ENCODE data around the gene SMAD3.

- no peak for TF ChIP-seq CTCF (IDR thresholded peaks at IDR 0.05)
- no peak for TF ChIP-seq POLR2A (IDR thresholded peaks at IDR 0.05)
Measured at GRCh38 chr15:67051088-67052045, 14.0 kb upstream of the SMAD3 start.
